K562 (cell line): Measurements from ENCODE around the gene OR7C2. TPM values are rescaled to one million over a fixed set of nuclear protein-coding genes. Genes with fewer than 3 reads are reported as not detected.

Source experiments
- ATAC-seq: fragments of 200-7000 bp; cut with Tn5 transposase; 3 replicates; pipeline ENCODE4 v1.9.1; 2020; ENCODE audit warnings: moderate library complexity
- BruUV-seq: library from RNA; stranded (reverse); fragments of 400-500 nt; replicated peaks from 2 replicates; lab custom pipeline; 2021; lab: Mats Ljungman, UMichigan
- CTCF ChIA-PET: fragments of 300-600 bp; formaldehyde crosslinking; extraction: SDS; loops from one replicate; lab custom pipeline; 2021; ENCODE audit warnings: low intra/inter-chr PET ratio; lab: Yijun Ruan, JAX
- POLR2A ChIA-PET: fragments of 300-600, 350-650 bp; sonication (Branson Sonifier 250); formaldehyde crosslinking; extraction: SDS; loops from one replicate; lab custom pipeline; 2021; ENCODE audit warnings: antibody characterized with exemption, inconsistent platforms; lab: Yijun Ruan, JAX
- DNase-seq, 4 experiments: peaks; one replicate each; pipeline versions ENCODE4 v3.0.0 to v3.0.0-alpha.2; 2011 to 2018; ENCODE audit warnings: low spot score in 3 of 4, mixed read lengths in 3 of 4; ENCODE audit errors: extremely low read depth in 1 of 4
- FAIRE-seq: peaks from 2 replicates; lab custom pipeline; 2011; peaks lifted over from hg19 to GRCh38; lab: Jason Lieb, UNC
- H2AFZ ChIP-seq: 2 replicates; pipeline ENCODE4 v1.6.0; 2011; ENCODE audit warnings: low read depth, low read length, control low read depth, inconsistent platforms
- H3K27ac ChIP-seq: fragments of 200-600 bp; 3 replicates; pipeline ENCODE4 v1.8.0; 2011; ENCODE audit warnings: low read depth, mild to moderate bottlenecking, control low read depth, inconsistent platforms, low read length, moderate library complexity, mixed read lengths; ENCODE audit errors: extremely low read depth
- H3K27me3 ChIP-seq, 2 experiments: fragments of 300-600 bp in 1 of 2; 2 replicates in 1 of 2; 3 replicates in 1 of 2; pipeline versions ENCODE4 v1.6.0 to v1.8.0; 2011; ENCODE audit warnings: inconsistent platforms in 2 of 2, low read length in 2 of 2, mild to moderate bottlenecking in 1 of 2, mixed read lengths in 1 of 2, moderate library complexity in 1 of 2; ENCODE audit not compliant: control insufficient read depth in 2 of 2, insufficient read depth in 2 of 2
- H3K36me3 ChIP-seq: fragments of 300-600 bp; 3 replicates; pipeline ENCODE4 v1.8.0; 2011; ENCODE audit warnings: mild to moderate bottlenecking, low read length, inconsistent platforms; ENCODE audit not compliant: control insufficient read depth, insufficient read depth
- H3K4me1 ChIP-seq, 2 experiments: fragments of 200-600 bp in 1 of 2; replicated peaks in 1 of 2; 2 replicates in 1 of 2; 3 replicates in 1 of 2; pipeline versions ENCODE4 v1.5.1 to v1.8.0; 2011; ENCODE audit warnings: inconsistent platforms in 2 of 2, low read length in 2 of 2, mild to moderate bottlenecking in 1 of 2, mixed read lengths in 1 of 2, moderate library complexity in 1 of 2; ENCODE audit not compliant: control insufficient read depth in 2 of 2, insufficient read depth in 2 of 2
- H3K4me2 ChIP-seq: 2 replicates; pipeline ENCODE4 v1.6.1; 2011; ENCODE audit warnings: low read length, control low read depth, inconsistent platforms, mixed read lengths; ENCODE audit not compliant: insufficient read depth
- H3K4me3 ChIP-seq: fragments of 200-600 bp; sonication (generic), shearing (Covaris generic); 2 replicates; pipeline ENCODE4 v1.5.1; 2016; ENCODE audit warnings: control low read depth, inconsistent platforms
- H3K79me2 ChIP-seq: fragments of 200-600 bp; 3 replicates; pipeline ENCODE4 v1.8.0; 2011; ENCODE audit warnings: low read length, inconsistent platforms; ENCODE audit not compliant: control insufficient read depth, insufficient read depth
- H3K9ac ChIP-seq, 2 experiments: 2 replicates each; pipeline versions ENCODE4 v1.6.0 to v1.6.1; 2011; ENCODE audit warnings: low read depth in 2 of 2, low read length in 2 of 2, control low read depth in 1 of 2, inconsistent platforms in 1 of 2, mild to moderate bottlenecking in 1 of 2, mixed read lengths in 1 of 2; ENCODE audit not compliant: insufficient read depth in 1 of 2
- H3K9me1 ChIP-seq: one replicate; pipeline ENCODE4 v1.6.0; 2011; ENCODE audit warnings: inconsistent platforms, mild to moderate bottlenecking, low read length, moderate library complexity; ENCODE audit not compliant: control insufficient read depth, insufficient read depth
- H3K9me3 ChIP-seq: replicated peaks from 2 replicates; pipeline ENCODE4 v1.5.1; 2011; ENCODE audit warnings: low read depth, low read length, inconsistent platforms; ENCODE audit not compliant: control insufficient read depth, insufficient read depth
- H4K20me1 ChIP-seq: replicated peaks from 2 replicates; pipeline ENCODE4 v1.6.1; 2011; ENCODE audit warnings: low read length, inconsistent platforms, mixed read lengths; ENCODE audit not compliant: control insufficient read depth, insufficient read depth
- NR2F6 ChIP-seq: fragments of 450-650 bp; formaldehyde crosslinking; IDR thresholded peaks from 2 replicates; pipeline ENCODE4 v1.4.0; 2020; ENCODE audit warnings: mild to moderate bottlenecking
- TBL1XR1 ChIP-seq, 2 experiments: IDR thresholded peaks; 2 replicates each; pipeline ENCODE4 v1.6.1; 2012; ENCODE audit warnings: improper control_type of control experiment in 2 of 2, low read length in 2 of 2, mild to moderate bottlenecking in 1 of 2
- U2AF1 ChIP-seq: fragments of 200-400 bp; formaldehyde crosslinking; optimal IDR thresholded peaks from 2 replicates; pipeline ENCODE3; 2017; ENCODE audit warnings: mild to moderate bottlenecking, low read depth, low read length, moderate library complexity
- ZNF77 ChIP-seq: fragments of 250-450 bp; sonication (Bioruptor Pico); IDR thresholded peaks from 2 replicates; pipeline ENCODE4 v1.5.0; 2020
- WGBS: fragments of 100-300 bp; shearing (Covaris generic); methylation state at CpG from one replicate; pipeline ENCODE4 v1.1.6; 2016; ENCODE audit warnings: low coverage, mixed read lengths; ENCODE audit not compliant: insufficient coverage; ENCODE audit errors: missing lambda C conversion rate; 5-methylcytosine and 5-hydroxymethylcytosine counted together
- in situ Hi-C: fragments of 300-500 bp; cut with MboI; formaldehyde crosslinking; loops from 4 replicates; pipeline ENCODE4 v1.15.0; 2018; ENCODE audit warnings: inconsistent platforms, mixed read lengths
- intact Hi-C: fragments of 100-400 bp; cut with micrococcal nuclease; formaldehyde crosslinking; loops from 2 replicates; pipeline ENCODE4 v1.14.2; 2022
- polyA plus RNA-seq, 8 experiments: library from polyadenylated mRNA; depleted of rRNA in 4 of 8; stranded (reverse) in 5 of 8; unstranded in 3 of 8; fragments of >200 nt; fragmentation: Nextera tagmentation in 2 of 8; fragmentation: Illumina TruSeq in 1 of 8; extraction: Ambion mirVana in 2 of 8; extraction: Trizol in 1 of 8; gene quantifications; 2 replicates each; pipeline versions ENCODE4 v1.2.1 to v1.2.3, GENCODE V29; 2011 to 2014; ENCODE audit warnings: inconsistent platforms in 1 of 8, missing spikeins in 1 of 8
- total RNA-seq, 7 experiments: library from RNA; depleted of rRNA in 6 of 7; stranded (reverse); fragments of >200 nt in 6 of 7; fragmentation: Illumina TruSeq in 2 of 7; extraction: Trizol in 2 of 7; gene quantifications; 2 replicates each; pipeline versions ENCODE4 v1.2.1 to v1.2.3, GENCODE V29; 2011 to 2021; ENCODE audit warnings: low replicate concordance in 1 of 7
- TF ChIP-seq, protein P1 (sequence below): fragments of 450-650 bp; IDR thresholded peaks from 2 replicates; pipeline ENCODE4 v1.6.1; 2016; ENCODE audit warnings: mild to moderate bottlenecking
- TF ChIP-seq, protein P2 (sequence below), 2 experiments: fragments of 200-800 bp in 1 of 2; sonication (Bioruptor generic) in 1 of 2; sonication (generic) in 1 of 2; formaldehyde crosslinking in 1 of 2; IDR thresholded peaks in 1 of 2; conservative IDR thresholded peaks in 1 of 2; 2 replicates each; pipeline versions ENCODE4 v1.5.0 to v1.6.1; 2016 to 2020; ENCODE audit warnings: missing compliant biosample characterization in 1 of 2, missing genetic modification characterization in 1 of 2, missing genetic modification reagents in 1 of 2
- TF ChIP-seq, protein P3 (sequence below): fragments of 250-450 bp; sonication (Bioruptor Pico); IDR thresholded peaks from 2 replicates; pipeline ENCODE4 v1.5.0; 2021; ENCODE audit warnings: mild to moderate bottlenecking, moderate library complexity

The OR7C2 gene
- total and polyA plus RNA-seq, 9 of the 15 experiments (the other 6 are each of a cell fraction or from before 2014, with no cell fraction given) = not detected

DNA sequence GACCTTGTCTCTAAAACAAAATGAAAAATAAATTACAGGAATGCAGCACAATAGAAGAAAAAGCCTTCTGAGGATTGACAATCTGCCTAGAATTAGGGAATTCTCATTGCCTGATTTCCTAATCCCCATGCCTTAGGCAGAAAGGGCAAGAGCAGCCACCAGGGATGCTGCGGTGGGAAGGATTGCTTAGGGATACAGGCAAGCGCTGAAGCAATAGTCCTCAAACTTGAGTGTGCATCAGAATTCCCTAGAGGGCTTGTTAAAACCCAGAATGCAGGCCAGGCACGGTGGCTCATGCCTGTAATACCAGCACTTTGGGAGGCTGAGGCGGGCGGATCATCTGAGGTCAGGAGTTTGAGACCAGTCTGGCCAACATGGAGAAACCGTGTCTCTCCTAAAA, 1.0 kb upstream of the OR7C2 start:
- H4K20me1 ChIP-seq = no peaks in the 10 kb centered on the region; the same call in 1 of the 2 replicates
- no peak overlapping the region for H3K4me3 ChIP-seq
- H3K27ac ChIP-seq = no peak overlapping the region
- no TSS peak for BruUV-seq
- DNase-seq (no peak), FAIRE-seq (no peak), ATAC-seq (no peak)
- WGBS = 1% methylated on average over 6 of the region's 6 CpGs
- CTCF ChIA-PET = interaction anchor here (0.6 kb wide), 1 partner anchor 9 kb away, joined by 3 read pairs; no protein-coding TSS in a partner anchor
- TF ChIP-seq TBL1XR1 (IDR thresholded peaks at IDR 0.05; ENCODE audit: low read length in 2 of 2) = no peak
- no peak for TF ChIP-seq U2AF1
- TF ChIP-seq ZNF77 = no peak
- intact Hi-C loops = no loop called here
- H3K9me1 ChIP-seq = no peaks in the 10 kb centered on the region
- H3K9me3 ChIP-seq = no peaks in the 10 kb centered on the region
- H3K9ac ChIP-seq = no peak overlapping the region
- H2AFZ ChIP-seq = no peak overlapping the region
- peaks cover 4 to 12% of the 10 kb centered on the region in 2 experiments; a peak in 3 of 5 replicates for H3K27me3 ChIP-seq
- in situ Hi-C loops = no loop called here
- POLR2A ChIA-PET = no interaction called here
- no peak overlapping the region for H3K4me2 ChIP-seq
- H3K79me2 ChIP-seq = no peaks in the 10 kb centered on the region
- no peaks in the 10 kb centered on the region for H3K36me3 ChIP-seq
- no peaks in the 10 kb centered on the region for H3K4me1 ChIP-seq

DNA sequence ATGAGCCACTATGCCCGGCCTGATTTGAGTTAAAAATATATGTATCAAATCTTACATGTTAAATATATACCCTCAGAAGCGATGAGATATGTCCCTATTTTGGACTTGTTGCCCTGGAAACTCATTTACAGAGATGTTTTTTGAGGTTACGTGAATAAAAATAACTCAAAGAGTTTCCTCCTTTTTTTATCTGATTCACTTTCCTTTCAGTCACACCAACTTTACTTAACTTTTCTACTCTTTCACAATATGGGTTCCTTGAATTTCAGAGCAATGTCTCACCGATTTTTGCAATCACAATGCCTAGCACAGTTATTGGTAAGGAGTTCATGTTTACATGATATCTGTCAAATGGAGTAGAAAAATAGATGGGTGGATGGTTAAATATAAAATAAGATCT, 2.3 kb downstream of the OR7C2 start:
- ATAC-seq (no peak), DNase-seq (no peak), FAIRE-seq (no peak)
- in situ Hi-C loops (no loop called here), intact Hi-C loops (no loop called here)
- no peaks in the 10 kb centered on the region for H3K4me1 ChIP-seq
- no peaks in the 10 kb centered on the region for H3K9me3 ChIP-seq
- H3K9me1 ChIP-seq = no peaks in the 10 kb centered on the region
- no peak overlapping the region for H3K4me3 ChIP-seq
- H4K20me1 ChIP-seq = no peaks in the 10 kb centered on the region; the same call in 1 of the 2 replicates
- no peak overlapping the region for H3K4me2 ChIP-seq
- ChIA-PET POLR2A (interaction anchor here (0.5 kb wide), 1 partner anchor 520 kb away, joined by 3 read pairs; no protein-coding TSS in a partner anchor), CTCF (no interaction called here)
- H3K9ac ChIP-seq = no peak overlapping the region
- peaks cover 4 to 12% of the 10 kb centered on the region in 2 experiments; a peak in 3 of 5 replicates for H3K27me3 ChIP-seq
- WGBS = 0% methylated on average over 4 of the region's 4 CpGs
- H2AFZ ChIP-seq = no peak overlapping the region
- H3K79me2 ChIP-seq = no peaks in the 10 kb centered on the region
- H3K36me3 ChIP-seq = no peaks in the 10 kb centered on the region
- no peak overlapping the region for H3K27ac ChIP-seq
- no TSS peak for BruUV-seq
- TF ChIP-seq NR2F6 = no peak
- TF ChIP-seq, protein P1, sequence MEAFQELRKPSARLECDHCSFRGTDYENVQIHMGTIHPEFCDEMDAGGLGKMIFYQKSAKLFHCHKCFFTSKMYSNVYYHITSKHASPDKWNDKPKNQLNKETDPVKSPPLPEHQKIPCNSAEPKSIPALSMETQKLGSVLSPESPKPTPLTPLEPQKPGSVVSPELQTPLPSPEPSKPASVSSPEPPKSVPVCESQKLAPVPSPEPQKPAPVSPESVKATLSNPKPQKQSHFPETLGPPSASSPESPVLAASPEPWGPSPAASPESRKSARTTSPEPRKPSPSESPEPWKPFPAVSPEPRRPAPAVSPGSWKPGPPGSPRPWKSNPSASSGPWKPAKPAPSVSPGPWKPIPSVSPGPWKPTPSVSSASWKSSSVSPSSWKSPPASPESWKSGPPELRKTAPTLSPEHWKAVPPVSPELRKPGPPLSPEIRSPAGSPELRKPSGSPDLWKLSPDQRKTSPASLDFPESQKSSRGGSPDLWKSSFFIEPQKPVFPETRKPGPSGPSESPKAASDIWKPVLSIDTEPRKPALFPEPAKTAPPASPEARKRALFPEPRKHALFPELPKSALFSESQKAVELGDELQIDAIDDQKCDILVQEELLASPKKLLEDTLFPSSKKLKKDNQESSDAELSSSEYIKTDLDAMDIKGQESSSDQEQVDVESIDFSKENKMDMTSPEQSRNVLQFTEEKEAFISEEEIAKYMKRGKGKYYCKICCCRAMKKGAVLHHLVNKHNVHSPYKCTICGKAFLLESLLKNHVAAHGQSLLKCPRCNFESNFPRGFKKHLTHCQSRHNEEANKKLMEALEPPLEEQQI = no peak
- TF ChIP-seq, protein P2, sequence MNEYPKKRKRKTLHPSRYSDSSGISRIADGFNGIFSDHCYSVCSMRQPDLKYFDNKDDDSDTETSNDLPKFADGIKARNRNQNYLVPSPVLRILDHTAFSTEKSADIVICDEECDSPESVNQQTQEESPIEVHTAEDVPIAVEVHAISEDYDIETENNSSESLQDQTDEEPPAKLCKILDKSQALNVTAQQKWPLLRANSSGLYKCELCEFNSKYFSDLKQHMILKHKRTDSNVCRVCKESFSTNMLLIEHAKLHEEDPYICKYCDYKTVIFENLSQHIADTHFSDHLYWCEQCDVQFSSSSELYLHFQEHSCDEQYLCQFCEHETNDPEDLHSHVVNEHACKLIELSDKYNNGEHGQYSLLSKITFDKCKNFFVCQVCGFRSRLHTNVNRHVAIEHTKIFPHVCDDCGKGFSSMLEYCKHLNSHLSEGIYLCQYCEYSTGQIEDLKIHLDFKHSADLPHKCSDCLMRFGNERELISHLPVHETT (CRISPR knock-in tag; conservative IDR thresholded peaks at IDR 0.05 in 1 of 2, IDR thresholded peaks at IDR 0.05 in 1 of 2) = no peak
- TF ChIP-seq, protein P3, sequence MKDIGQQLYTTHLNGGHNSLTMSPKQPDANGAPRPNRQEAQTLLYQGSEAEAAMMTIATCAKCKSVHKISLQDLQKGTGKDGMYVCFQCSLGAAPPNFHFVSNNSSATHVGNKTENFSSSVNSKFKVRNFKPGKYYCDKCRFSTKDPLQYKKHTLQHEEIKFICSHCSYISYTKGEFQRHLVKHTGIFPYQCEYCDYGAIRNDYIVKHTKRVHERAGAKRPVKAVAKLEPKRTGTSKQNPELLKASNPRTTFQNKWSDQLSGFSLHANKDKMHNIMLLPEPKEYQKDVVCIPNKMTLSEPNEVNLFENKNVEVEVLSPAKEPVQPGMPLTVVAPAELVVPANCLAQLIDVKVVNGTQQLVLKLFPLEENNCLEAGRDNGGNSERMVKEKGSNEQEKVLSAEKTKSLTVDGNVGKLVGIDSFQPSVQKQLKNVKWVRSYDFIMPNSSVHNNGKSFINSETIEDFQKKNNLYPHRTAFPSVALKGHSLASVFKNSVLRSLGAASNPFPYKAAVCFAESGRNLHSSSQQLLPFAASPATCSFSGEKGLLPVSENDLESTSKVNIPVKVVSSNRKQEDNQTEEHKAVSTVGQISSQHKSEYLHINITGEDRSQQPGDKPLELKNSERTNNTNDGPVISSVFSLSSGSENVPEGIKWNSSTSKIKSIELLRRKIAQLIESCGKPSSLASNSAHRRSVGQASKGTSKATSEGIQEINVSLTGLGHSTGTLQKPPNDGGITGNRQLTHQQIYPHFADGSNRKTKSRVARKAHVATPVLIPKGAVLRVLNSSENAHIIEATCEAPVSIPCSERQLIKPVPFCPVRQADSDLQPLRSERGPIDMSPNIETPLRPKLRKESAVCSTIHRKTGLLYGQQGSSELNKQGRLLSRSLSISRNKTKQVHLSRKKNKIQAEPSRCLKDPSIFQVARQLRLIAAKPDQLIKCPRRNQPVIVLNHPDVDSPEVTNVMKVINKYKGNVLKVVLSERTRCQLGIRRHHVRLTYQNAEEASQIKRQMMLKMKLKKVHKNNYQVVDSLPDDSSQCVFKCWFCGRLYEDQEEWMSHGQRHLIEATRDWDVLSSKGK = no peak
